Activated T-cell treated with anti-CD3 and anti-CD28 coated beads, Interleukin-2, amount 50 U/mL, for 72 hours (primary cell): ENCODE data around the gene AXIN1. TPM values are rescaled to one million over a fixed set of nuclear protein-coding genes. Genes with fewer than 3 reads are reported as not detected.

ENCODE experiments used
- ATAC-seq, 2 donors: fragments of 150-1000 bp; cut with Tn5 transposase; replicated peaks in 1 of 2; 2 replicates each; pipeline ENCODE4 v1.10.0; 2021; ENCODE audit warnings: moderate library complexity in 2 of 2, mild to moderate bottlenecking in 1 of 2
- DNase-seq, 2 donors: peaks; one replicate each; pipeline ENCODE4 v3.0.0; 2021 to 2022; ENCODE audit warnings: mixed read lengths in 1 of 2
- H3K27ac Mint-ChIP-seq: one replicate; pipeline ENCODE4 v1.8.0; 2022; ENCODE audit warnings: mild to moderate bottlenecking, moderate library complexity, mixed read lengths
- H3K27me3 Mint-ChIP-seq: one replicate; pipeline ENCODE4 v1.8.0; 2022; ENCODE audit warnings: low read depth, mixed read lengths
- H3K36me3 Mint-ChIP-seq, 2 donors: one replicate each; pipeline ENCODE4 v1.8.0; 2022; ENCODE audit warnings: mixed read lengths in 2 of 2, mild to moderate bottlenecking in 1 of 2; ENCODE audit not compliant: insufficient read depth in 2 of 2
- H3K4me1 Mint-ChIP-seq: one replicate; pipeline ENCODE4 v1.8.0; 2022; ENCODE audit warnings: low read depth, mixed read lengths
- H3K4me3 Mint-ChIP-seq, 2 donors: one replicate each; pipeline ENCODE4 v1.8.0; 2022; ENCODE audit warnings: mild to moderate bottlenecking in 2 of 2, mixed read lengths in 2 of 2, moderate library complexity in 2 of 2
- H3K9me3 Mint-ChIP-seq, 2 donors: one replicate each; pipeline ENCODE4 v1.8.0; 2022; ENCODE audit warnings: mixed read lengths in 2 of 2
- total RNA-seq, 2 donors: library from RNA; stranded (reverse); gene quantifications; one replicate each; pipeline ENCODE4 v1.2.3, GENCODE V29; 2022

Gene AXIN1
- total RNA-seq, 2 donors from 2014 or later = 28.8 to 29.4 TPM

DNA sequence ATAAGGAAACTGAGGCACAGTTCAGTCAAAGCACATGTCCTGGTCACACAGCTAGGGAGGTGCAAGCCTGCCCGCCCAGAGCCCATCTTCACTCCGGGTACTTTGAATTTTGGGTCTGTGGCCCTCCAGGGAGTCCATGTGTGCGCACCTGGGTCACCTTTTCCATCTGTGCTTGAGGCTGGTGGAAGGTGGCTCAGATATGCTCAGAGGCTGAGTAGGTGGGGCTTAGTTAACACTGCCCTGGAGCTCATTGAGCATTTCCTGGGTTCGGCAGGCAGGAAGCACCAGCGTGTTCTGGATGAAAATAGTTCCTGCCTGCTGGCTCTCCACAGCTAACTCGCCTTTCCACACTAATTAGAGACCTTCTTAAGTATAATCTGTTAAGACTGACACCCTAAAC, 98.7 kb downstream of the AXIN1 start:
- no peak for ATAC-seq
- no peaks in the 10 kb centered on the region for H3K27me3 Mint-ChIP-seq
- H3K4me1 Mint-ChIP-seq = peaks cover 30% of the 10 kb centered on the region
- peaks cover 0 to 3% of the 10 kb centered on the region in 2 donors for H3K36me3 Mint-ChIP-seq
- peak overlapping the region; percentile 31 to 80 for H3K4me3 Mint-ChIP-seq
- no peaks in the 10 kb centered on the region for H3K9me3 Mint-ChIP-seq
- no peak overlapping the region for H3K27ac Mint-ChIP-seq
- DNase-seq = no peak

DNA sequence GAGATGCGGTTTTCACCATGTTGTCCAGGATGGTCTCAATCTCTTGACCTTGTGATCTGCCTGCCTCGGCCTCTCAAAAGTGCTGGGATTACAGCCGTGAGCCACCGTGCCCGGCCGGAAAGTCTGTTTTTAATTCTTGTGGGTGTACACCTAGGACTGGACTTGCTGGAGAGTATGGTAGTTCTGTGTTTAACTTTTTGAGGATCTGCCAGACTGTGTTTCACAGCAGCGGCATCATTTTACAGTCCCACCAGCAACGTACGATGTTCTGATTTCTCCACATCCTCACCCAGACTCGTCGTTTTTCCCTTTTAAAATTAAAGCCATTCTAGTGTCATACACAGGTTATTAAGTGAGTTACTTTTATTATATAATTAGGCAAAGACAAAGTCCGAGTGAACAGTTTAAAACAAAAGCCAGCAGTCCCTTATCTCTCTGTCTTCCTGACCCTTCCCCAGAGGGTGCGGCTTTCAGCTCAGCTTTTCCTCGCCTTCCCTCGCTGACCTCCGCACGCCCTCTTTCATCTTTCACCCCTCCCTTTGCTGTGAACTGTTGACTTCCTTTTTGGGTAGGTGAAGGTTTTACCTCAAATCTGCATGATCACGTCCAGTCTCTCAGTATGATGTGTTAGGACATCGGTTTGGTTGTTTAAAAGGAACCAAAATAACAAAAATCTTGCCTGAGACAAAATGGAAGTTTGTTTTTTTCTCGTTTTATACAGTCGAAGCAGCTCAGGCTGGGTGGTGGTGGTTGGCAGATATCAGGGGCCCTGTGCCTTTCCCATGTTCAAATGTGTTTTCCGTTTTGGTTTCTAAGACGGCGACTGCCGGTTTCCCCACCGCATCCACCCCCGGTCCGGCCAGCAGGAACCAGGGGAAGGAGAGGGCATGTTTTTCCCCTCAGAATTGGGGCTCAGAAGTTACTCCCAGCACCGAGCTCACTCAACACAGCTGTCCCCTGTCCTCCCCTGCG, 99.9 kb downstream of the AXIN1 start:
- Mint-ChIP-seq H3K9me3 (no peaks in the 10 kb centered on the region), H3K4me3 (peak overlapping the region; percentile 74 to 80), H3K27ac (peak overlapping the region; percentile 51), H3K27me3 (no peaks in the 10 kb centered on the region), H3K4me1 (peaks cover 30% of the 10 kb centered on the region), H3K36me3 (peaks cover 0 to 3% of the 10 kb centered on the region in 2 donors)
- ATAC-seq (peak; percentile 87 to 91), DNase-seq (peak; percentile 31 to 32)

DNA sequence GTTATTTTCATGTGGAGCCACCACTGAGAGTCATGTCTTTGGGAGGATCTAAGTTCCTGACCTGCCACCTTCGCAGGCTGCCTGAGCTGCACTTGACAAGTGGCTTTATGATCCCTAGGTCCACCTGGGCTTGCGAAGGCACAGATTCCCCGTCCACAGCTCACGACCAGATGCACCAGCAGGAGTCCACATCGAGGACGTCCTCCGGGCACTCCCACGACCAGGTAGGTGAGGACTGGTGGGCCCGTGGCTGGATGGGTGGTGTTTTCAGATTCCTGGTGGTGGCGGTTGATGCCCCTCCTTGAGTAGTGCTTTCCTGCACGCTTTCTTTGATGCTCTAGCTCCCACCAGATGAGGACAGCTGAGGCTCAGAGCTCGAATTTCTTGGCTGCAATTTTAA, 103.1 kb downstream of the AXIN1 start:
- peaks cover 29% of the 10 kb centered on the region for H3K4me1 Mint-ChIP-seq
- no peaks in the 10 kb centered on the region for H3K27me3 Mint-ChIP-seq
- no peak for ATAC-seq
- no peaks in the 10 kb centered on the region for H3K9me3 Mint-ChIP-seq
- H3K4me3 Mint-ChIP-seq = no peak overlapping the region
- H3K36me3 Mint-ChIP-seq = no peaks in the 10 kb centered on the region
- DNase-seq = no peak
- H3K27ac Mint-ChIP-seq = no peak overlapping the region

- Mint-ChIP-seq H3K27me3 (no peaks in the 10 kb centered on the region), H3K36me3 (no peaks in the 10 kb centered on the region), H3K4me1 (peaks cover 8% of the 10 kb centered on the region), H3K27ac (no peak overlapping the region), H3K9me3 (no peaks in the 10 kb centered on the region), H3K4me3 (no peak overlapping the region)
- ATAC-seq (no peak), DNase-seq (no peak)
These were observed 105.5 kb downstream of the AXIN1 start for GRCh38 chr16:247027-247426.

DNA sequence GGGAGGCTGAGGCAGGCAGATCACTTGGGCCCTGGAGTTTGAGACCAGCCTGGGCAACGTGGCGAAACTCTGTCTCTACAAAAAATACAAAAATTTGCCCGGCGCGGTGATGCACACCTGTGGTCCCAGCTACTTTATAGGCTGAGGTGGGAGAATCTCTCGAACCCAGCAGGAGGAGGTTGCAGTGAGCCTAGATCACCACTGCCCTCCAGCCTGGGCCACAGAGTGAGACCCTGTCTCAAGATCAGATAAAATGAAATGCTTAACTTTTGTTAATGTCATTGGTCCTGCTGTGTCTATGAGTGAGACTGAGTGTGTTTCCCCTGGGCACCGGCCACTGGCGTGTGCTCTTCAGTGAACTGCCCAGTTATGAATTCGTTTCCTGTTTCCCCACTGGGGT, 107.4 kb downstream of the AXIN1 start:
- Mint-ChIP-seq H3K4me1 (peaks cover 6% of the 10 kb centered on the region), H3K4me3 (no peak overlapping the region), H3K27me3 (no peaks in the 10 kb centered on the region), H3K9me3 (no peaks in the 10 kb centered on the region), H3K36me3 (no peaks in the 10 kb centered on the region), H3K27ac (no peak overlapping the region)
- ATAC-seq (no peak), DNase-seq (no peak)

- Mint-ChIP-seq H3K4me3 (no peak overlapping the region), H3K9me3 (no peaks in the 10 kb centered on the region), H3K4me1 (peaks cover 6% of the 10 kb centered on the region), H3K36me3 (no peaks in the 10 kb centered on the region), H3K27ac (no peak overlapping the region), H3K27me3 (no peaks in the 10 kb centered on the region)
- ATAC-seq (no peak), DNase-seq (no peak)
These were observed 109.2 kb downstream of the AXIN1 start for GRCh38 chr16:243348-243747.

DNA sequence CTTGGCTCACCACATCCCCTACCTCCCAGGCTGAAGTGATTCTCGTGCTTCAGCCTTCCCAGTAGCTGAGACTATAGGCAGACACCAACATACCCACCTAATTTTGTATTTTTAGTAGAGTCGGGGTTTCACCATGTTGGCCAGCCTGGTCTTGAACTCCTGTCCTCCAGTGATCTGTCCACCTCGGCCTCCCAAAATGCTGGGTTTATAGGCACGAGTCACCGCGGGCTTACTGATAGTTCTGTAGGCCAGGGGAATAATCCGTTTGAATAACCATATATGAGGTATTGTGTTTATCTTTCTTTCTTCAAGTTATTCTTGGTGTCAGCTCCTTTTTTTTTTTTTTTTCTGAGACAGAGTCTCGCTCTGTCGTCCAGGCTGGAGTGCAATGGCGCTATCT, 110.2 kb downstream of the AXIN1 start:
- ATAC-seq (no peak), DNase-seq (no peak)
- H3K4me3 Mint-ChIP-seq = no peak overlapping the region
- H3K36me3 Mint-ChIP-seq = no peaks in the 10 kb centered on the region
- no peaks in the 10 kb centered on the region for H3K27me3 Mint-ChIP-seq
- no peaks in the 10 kb centered on the region for H3K9me3 Mint-ChIP-seq
- H3K27ac Mint-ChIP-seq = no peak overlapping the region
- peaks cover 11% of the 10 kb centered on the region for H3K4me1 Mint-ChIP-seq

DNA sequence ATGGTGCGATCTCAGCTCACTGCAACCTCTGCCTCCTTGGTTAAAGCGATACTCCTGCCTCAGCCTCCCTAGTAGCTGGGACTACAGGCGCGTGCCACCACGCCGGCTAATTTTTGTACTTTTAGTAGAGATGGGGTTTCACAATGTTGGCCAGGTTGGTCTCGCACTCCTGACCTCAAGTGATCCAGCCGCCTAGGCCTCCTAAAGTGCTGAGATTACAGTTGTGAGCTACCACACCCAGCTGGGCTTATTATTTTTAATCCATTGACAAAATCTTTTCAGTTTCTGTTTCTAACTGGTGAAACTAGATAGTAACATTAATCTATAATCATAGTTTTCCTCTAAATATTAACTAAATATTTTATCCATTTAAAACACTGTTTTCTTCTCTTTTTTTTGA, 112.0 kb downstream of the AXIN1 start:
- Mint-ChIP-seq H3K27me3 (no peaks in the 10 kb centered on the region), H3K4me3 (no peak overlapping the region), H3K9me3 (no peaks in the 10 kb centered on the region), H3K4me1 (peaks cover 16% of the 10 kb centered on the region), H3K27ac (no peak overlapping the region), H3K36me3 (no peaks in the 10 kb centered on the region)
- DNase-seq (no peak), ATAC-seq (no peak)

DNA sequence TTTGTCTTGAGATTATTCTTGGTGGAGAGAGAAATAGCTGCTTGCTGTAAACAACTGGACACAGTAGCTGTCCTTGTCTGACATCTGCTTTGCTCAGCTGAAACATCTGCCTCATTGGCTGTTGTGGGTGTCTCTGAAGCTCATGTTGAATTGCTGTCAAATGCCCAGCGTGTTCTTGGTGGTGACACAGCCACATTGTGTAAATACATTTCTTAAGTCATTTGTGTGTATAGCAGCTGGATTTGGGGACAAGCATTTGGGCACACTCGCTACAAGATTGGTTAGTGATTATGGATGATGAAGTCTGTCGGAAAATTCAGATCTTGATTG, 112.6 kb downstream of the AXIN1 start:
- H3K36me3 Mint-ChIP-seq = no peaks in the 10 kb centered on the region
- no peaks in the 10 kb centered on the region for H3K9me3 Mint-ChIP-seq
- H3K27me3 Mint-ChIP-seq = no peaks in the 10 kb centered on the region
- ATAC-seq (no peak), DNase-seq (no peak)
- H3K4me1 Mint-ChIP-seq = peaks cover 22% of the 10 kb centered on the region
- H3K4me3 Mint-ChIP-seq = no peak overlapping the region
- no peak overlapping the region for H3K27ac Mint-ChIP-seq

Other genes starting within 250 kb of the AXIN1 start
- 10 to 100 TPM; 34.2 to 44.7 TPM for gene NPRL3, start 214.1 kb downstream of the AXIN1 start, total RNA-seq
- gene HBZ, start 200.1 kb downstream of the AXIN1 start, total RNA-seq = not detected
- not detected for gene HBM, start 186.7 kb downstream of the AXIN1 start, total RNA-seq
- gene HBA2, start 179.8 kb downstream of the AXIN1 start, total RNA-seq = not detected
- gene HBA1, start 176.0 kb downstream of the AXIN1 start, total RNA-seq = 1 to 10 TPM in 1 of 2 donors, not detected in 1; 1.1 TPM
- gene HBQ1, start 172.3 kb downstream of the AXIN1 start, total RNA-seq = not detected
- 10 to 100 TPM; 56.4 to 69.7 TPM for gene LUC7L, start 123.3 kb downstream of the AXIN1 start, total RNA-seq
- gene FAM234A, start 117.9 kb downstream of the AXIN1 start, total RNA-seq = 10 to 100 TPM; 20.9 to 26.6 TPM
- under 1 TPM; 0.19 to 0.67 TPM for gene RGS11, start 76.8 kb downstream of the AXIN1 start, total RNA-seq
- gene ARHGDIG, start 72.1 kb downstream of the AXIN1 start, total RNA-seq = under 1 TPM; 0.48 to 0.97 TPM
- under 1 TPM in 1 of 2 donors, not detected in 1; 0.42 TPM for gene PDIA2, start 69.6 kb downstream of the AXIN1 start, total RNA-seq
- gene MRPL28, start 17.8 kb upstream of the AXIN1 start, total RNA-seq = 10 to 100 TPM; 54.5 to 73.2 TPM
- 10 to 100 TPM; 29.7 to 39.7 TPM for gene PGAP6, start 29.3 kb upstream of the AXIN1 start, total RNA-seq
- gene NME4, start 44.5 kb upstream of the AXIN1 start, total RNA-seq = 10 to 100 TPM; 24.6 to 27.6 TPM
- gene DECR2, start 49.2 kb upstream of the AXIN1 start, total RNA-seq = 10 to 100 TPM in 1 of 2 donors, 1 to 10 TPM in 1; 7.5 to 10.6 TPM
- 10 to 100 TPM; 39.7 to 40.5 TPM for gene RAB11FIP3, start 72.9 kb upstream of the AXIN1 start, total RNA-seq
- 10 to 100 TPM; 46.6 to 58.5 TPM for gene CAPN15, start 175.0 kb upstream of the AXIN1 start, total RNA-seq
- under 1 TPM in 1 of 2 donors, not detected in 1; 0.10 TPM for gene PRR35, start 207.7 kb upstream of the AXIN1 start, total RNA-seq
- gene NHLRC4, start 214.3 kb upstream of the AXIN1 start, total RNA-seq = 1 to 10 TPM; 1.4 TPM
- 10 to 100 TPM; 18.2 to 22.4 TPM for gene PIGQ, start 217.2 kb upstream of the AXIN1 start, total RNA-seq
- 10 to 100 TPM; 15.0 to 15.3 TPM for gene RAB40C, start 237.3 kb upstream of the AXIN1 start, total RNA-seq